ENCODE results near the gene PRPF6. TPM values are rescaled to one million over a fixed set of nuclear protein-coding genes. Genes with fewer than 3 reads are reported as not detected.

Gene PRPF6
- total and polyA plus RNA-seq, 2 donors (not counting 1 experiment from before 2014, with no cell fraction given): 31.7 to 82.9 TPM

- Mint-ChIP-seq H3K4me1 (peaks cover 18% of the 10 kb centered on the region), H3K9me3 (ENCODE audit: insufficient read depth) (no peaks in the 10 kb centered on the region), H3K4me3 (no peak overlapping the region), H3K27ac (no peak overlapping the region), H3K27me3 (peaks cover 27% of the 10 kb centered on the region)
- DNase-seq: no peak
- Histone ChIP-seq H4K20me1 (ENCODE audit: control insufficient read depth, insufficient read depth, low read length, poor library complexity, severe bottlenecking) (no peaks in the 10 kb centered on the region), H3K4me3 (ENCODE audit: control extremely low read depth in 1 of 5, extremely low read depth in 1 of 5, insufficient read depth in 1 of 5, low read depth in 2 of 5, low read length in 4 of 5) (no peak overlapping the region), H3K27ac (ENCODE audit: low read length in 2 of 2) (no peak overlapping the region), H3K9ac (ENCODE audit: low read length) (no peak overlapping the region), H3K9me3 (ENCODE audit: control extremely low read depth in 1 of 3, control insufficient read depth in 2 of 3, insufficient read depth in 1 of 3, low read length in 2 of 3) (peaks cover 0 to 18% (median 0%) of the 10 kb centered on the region in 3 donors), H2AFZ (ENCODE audit: insufficient read depth, low read depth, low read length, poor library complexity, severe bottlenecking) (no peak overlapping the region), H3K4me1 (ENCODE audit: control insufficient read depth in 2 of 2, insufficient read depth in 2 of 2, low read length in 2 of 2) (peaks cover 20 to 26% of the 10 kb centered on the region in 2 donors), H3K79me2 (ENCODE audit: control insufficient read depth, insufficient read depth, low read length) (no peaks in the 10 kb centered on the region), H3K36me3 (replicated peaks in 1 of 2; ENCODE audit: control extremely low read depth in 1 of 2, control insufficient read depth in 1 of 2, extremely low read depth in 1 of 2, insufficient read depth in 2 of 2, low read length in 1 of 2) (no peaks in the 10 kb centered on the region), H3K4me2 (replicated peaks; ENCODE audit: low read depth, low read length, poor library complexity, severe bottlenecking) (no peak overlapping the region), H3K27me3 (replicated peaks in 1 of 4; ENCODE audit: control extremely low read depth in 1 of 4, control insufficient read depth in 3 of 4, insufficient read depth in 4 of 4, low read length in 3 of 4) (peaks cover 0 to 68% (median 27%) of the 10 kb centered on the region in 4 experiments)
- WGBS (ENCODE audit: insufficient coverage): 30% methylated on average over 12 of the region's 17 CpGs
- TF ChIP-seq CTCF (IDR thresholded peaks at IDR 0.05) (no peak), EZH2 (IDR thresholded peaks at IDR 0.05; ENCODE audit: borderline replicate concordance, insufficient read depth, low read depth, low read length, poor library complexity, severe bottlenecking) (no peak)
- ATAC-seq (ENCODE audit: low read depth): no peak
- ChIA-PET CTCF (interaction anchor here (0.6 to 2.3 kb wide), 7 partner anchors 11 to 71 kb away, joined by 3 to 10 read pairs (median 4); partner anchors contain the start of genes OPRL1 and RGS19), POLR2A (no interaction called here)
- intact Hi-C loops (cut with micrococcal nuclease): no loop called here
Observed at GRCh38 chr20:64053841-64054661, 73.1 kb downstream of the PRPF6 start.

GRCh38 chr20:64055396-64055892, 74.5 kb downstream of the PRPF6 start:
- Histone ChIP-seq H3K4me3 (ENCODE audit: control extremely low read depth in 1 of 5, extremely low read depth in 1 of 5, insufficient read depth in 1 of 5, low read depth in 2 of 5, low read length in 4 of 5) (no peak overlapping the region), H3K9ac (ENCODE audit: low read length) (no peak overlapping the region), H2AFZ (ENCODE audit: insufficient read depth, low read depth, low read length, poor library complexity, severe bottlenecking) (no peak overlapping the region), H3K27me3 (replicated peaks in 1 of 4; ENCODE audit: control extremely low read depth in 1 of 4, control insufficient read depth in 3 of 4, insufficient read depth in 4 of 4, low read length in 3 of 4) (peaks cover 0 to 59% (median 21%) of the 10 kb centered on the region in 4 experiments), H3K4me1 (ENCODE audit: control insufficient read depth in 2 of 2, insufficient read depth in 2 of 2, low read length in 2 of 2) (peaks cover 11 to 18% of the 10 kb centered on the region in 2 donors), H4K20me1 (ENCODE audit: control insufficient read depth, insufficient read depth, low read length, poor library complexity, severe bottlenecking) (no peaks in the 10 kb centered on the region), H3K9me3 (ENCODE audit: control extremely low read depth in 1 of 3, control insufficient read depth in 2 of 3, insufficient read depth in 1 of 3, low read length in 2 of 3) (peaks cover 0 to 14% (median 0%) of the 10 kb centered on the region in 3 donors), H3K36me3 (replicated peaks in 1 of 2; ENCODE audit: control extremely low read depth in 1 of 2, control insufficient read depth in 1 of 2, extremely low read depth in 1 of 2, insufficient read depth in 2 of 2, low read length in 1 of 2) (no peaks in the 10 kb centered on the region), H3K4me2 (replicated peaks; ENCODE audit: low read depth, low read length, poor library complexity, severe bottlenecking) (no peak overlapping the region), H3K27ac (ENCODE audit: low read length in 2 of 2) (no peak overlapping the region), H3K79me2 (ENCODE audit: control insufficient read depth, insufficient read depth, low read length) (no peaks in the 10 kb centered on the region)
- 83% methylated on average over 9 of the region's 9 CpGs for WGBS (ENCODE audit: insufficient coverage)
- Mint-ChIP-seq H3K27me3 (peaks cover 26% of the 10 kb centered on the region), H3K4me3 (no peak overlapping the region), H3K4me1 (peaks cover 15% of the 10 kb centered on the region), H3K27ac (no peak overlapping the region), H3K9me3 (ENCODE audit: insufficient read depth) (no peaks in the 10 kb centered on the region)
- TF ChIP-seq EZH2 (IDR thresholded peaks at IDR 0.05; ENCODE audit: borderline replicate concordance, insufficient read depth, low read depth, low read length, poor library complexity, severe bottlenecking) (no peak), CTCF (IDR thresholded peaks at IDR 0.05) (no peak)
- DNase-seq (no peak), ATAC-seq (ENCODE audit: low read depth) (no peak)
- intact Hi-C loops (cut with micrococcal nuclease): no loop called here
- CTCF ChIA-PET: interaction anchor here (1.3 to 2.3 kb wide), 3 partner anchors 17 to 28 kb away, joined by 4 to 10 read pairs (median 6); partner anchors contain the start of genes OPRL1 and RGS19
- POLR2A ChIA-PET: no interaction called here
